GM18505 (cell line): ENCODE measurements around the gene CACNA1G.

Source experiments
- ATAC-seq: cut with Tn5 transposase; IDR thresholded peaks from one replicate; pipeline ENCODE4 v1.9.1; 2021; ENCODE audit not compliant: unreplicated experiment
- POLR2A ChIP-seq: IDR thresholded peaks from 4 replicates; pipeline ENCODE4 v1.6.1; 2011; ENCODE audit warnings: borderline replicate concordance; ENCODE audit not compliant: insufficient read depth, insufficient read length; ENCODE audit errors: extremely low read depth

Gene CACNA1G

DNA sequence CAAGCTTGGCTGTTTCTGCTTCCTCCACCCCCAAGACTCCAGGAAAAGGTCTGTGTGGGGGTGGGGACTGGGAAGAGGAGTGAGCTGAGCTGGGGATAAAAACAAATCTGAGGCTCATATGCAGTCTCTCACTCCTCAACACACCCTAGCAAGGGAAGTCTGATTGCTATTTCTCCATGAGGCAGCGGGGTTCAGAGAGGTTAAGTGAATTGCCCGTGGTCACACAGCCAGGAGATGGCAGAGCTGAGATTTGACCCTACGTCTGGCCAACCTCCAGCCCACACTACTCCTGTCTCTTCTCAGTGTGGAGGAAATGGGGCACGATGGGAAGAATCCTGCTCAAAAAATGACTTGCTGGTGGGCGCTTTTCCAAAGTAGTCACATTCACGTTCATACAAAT, 69.4 kb downstream of the CACNA1G start:
- no peak for TF ChIP-seq POLR2A
- no peak for ATAC-seq

DNA sequence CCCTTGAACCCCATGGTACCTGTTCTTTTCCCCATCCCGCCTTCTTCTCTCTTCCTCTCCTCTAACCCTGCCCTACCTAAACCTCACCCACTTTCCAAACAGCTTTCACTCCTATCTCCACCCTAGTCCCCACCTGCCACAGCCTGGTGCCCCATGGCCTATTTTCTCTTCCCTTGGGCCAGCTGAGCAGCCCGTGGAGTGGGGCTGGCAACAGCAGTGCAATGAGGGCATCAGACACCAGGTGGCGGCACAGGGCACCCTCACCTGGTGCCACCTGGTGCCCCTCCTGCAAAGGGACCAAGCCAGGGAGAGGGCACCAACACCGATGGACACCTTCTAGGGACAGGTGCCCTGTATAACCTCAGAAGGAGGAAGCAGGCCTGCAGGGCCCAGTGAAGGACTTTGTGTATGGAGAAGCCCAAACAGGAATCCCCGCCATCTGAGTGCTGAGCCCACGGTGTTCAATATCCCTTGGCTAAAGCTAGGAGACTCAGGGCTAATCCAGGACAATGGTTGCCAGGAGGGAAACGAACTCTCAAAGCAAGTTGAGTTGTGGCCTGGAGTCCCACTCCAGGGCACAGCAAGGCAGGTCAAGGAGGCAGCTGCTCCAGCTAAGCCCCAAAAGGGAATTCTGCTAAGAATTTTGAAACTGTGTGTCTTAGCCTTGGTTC, 70.1 kb downstream of the CACNA1G start:
- no peak for TF ChIP-seq POLR2A
- ATAC-seq: no peak

DNA sequence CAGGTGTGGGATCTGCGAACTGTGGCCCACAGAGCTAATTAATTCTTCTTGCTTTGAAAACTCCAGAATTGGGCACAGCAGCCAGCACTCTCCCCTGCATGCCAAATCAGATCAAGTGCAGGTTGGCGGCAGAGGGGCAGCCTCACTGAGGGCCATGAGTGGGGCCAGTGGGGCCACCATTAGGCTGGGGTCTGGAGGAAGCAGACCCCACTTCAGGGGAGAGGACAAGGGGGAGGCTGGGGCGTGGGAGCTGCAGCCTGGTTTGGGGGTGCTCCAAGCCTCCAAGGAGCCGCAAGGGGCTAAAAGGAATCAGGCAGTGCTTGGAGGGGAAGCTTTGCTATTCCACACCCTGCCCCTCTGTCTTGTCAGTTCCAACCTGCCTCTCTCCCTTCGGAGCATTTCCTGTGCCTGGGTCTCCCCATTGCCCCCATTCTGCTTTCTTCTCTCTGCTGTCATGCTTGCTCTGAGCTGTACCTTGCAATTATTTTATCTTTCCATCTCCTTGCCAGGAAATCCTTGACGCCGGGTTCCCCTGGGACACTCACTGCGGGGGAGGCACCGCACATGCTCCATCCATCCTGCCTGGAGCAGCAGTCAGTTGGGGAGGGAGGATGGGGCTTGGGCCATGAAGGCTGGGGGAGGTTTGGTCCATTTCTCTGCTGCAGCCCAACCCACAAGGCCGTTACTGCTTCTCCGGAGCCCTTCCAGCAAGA, 70.8 kb downstream of the CACNA1G start:
- no peak for ATAC-seq
- TF ChIP-seq POLR2A: no peak

DNA sequence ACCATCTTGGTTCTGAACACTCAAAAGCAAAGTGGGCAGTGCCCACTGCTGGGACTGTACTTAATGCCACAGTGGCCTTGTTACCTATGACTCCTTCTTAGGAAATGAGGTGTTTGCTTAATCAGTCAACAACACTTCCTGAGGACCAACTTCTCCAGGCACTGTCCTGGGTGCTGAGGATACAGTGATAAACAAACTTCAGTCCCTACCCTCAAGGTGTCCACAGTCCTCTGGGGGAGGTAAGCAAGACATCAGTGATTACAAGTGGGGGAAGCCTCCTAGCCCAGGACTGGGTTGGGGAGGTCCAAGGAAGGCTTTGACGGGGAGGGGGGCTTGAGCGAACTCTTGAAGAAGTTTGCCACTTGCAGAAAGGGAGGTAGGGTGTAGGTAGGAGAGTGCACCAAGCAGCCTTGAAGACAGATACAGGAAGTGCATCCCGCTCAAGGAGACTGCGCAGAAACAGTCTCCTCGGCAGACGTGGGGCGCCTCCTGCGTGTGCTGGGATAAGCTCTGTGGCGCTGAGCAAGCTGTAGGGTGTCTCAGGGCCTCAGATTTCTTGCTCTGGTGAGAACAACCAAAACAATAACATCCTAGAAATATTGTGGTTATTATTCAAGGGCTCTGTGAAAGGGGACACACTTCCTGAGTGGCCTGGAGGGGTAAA, 71.5 kb downstream of the CACNA1G start:
- TF ChIP-seq POLR2A: no peak
- ATAC-seq: no peak

DNA sequence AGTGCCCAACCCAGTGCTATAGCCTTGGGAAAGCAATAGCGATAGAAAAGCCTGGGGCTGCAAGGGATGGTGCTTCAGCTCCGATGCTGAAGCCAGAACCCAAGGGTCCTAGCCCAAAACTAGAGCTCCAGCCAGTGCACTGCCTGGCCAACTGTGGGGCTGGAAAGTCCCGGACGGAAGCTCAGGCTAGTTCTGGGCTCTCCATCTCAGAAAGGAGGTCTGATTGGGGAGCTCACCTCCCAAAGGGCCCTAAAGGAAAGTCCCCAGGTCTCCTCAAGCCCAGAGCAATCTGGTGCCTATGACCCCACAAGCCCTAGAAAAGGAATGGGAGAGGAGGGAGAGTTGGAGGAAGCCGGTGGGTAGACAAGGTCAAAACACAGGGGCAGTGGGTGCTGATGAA, 72.1 kb downstream of the CACNA1G start:
- ATAC-seq: no peak

DNA sequence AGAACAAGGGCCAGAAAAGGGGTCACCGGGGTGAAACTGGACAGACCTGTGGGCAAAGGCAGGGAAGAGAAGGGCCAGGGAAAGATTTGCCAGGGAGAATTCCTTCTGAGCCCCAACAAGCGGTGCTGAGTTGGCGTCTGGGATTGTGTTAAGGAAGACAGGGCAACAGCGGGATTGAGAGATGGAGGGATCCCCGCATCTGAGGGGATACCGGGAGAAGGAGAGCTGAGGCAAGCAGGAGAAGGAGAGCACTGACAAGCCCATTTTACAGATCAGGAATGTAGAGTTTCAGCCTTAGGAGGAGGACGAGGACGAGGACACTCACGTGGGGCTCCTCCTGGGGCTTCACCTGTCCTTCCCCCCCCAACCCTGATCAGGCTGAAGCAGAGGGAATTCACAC, 73.2 kb downstream of the CACNA1G start:
- TF ChIP-seq POLR2A: no peak
- no peak for ATAC-seq

More for the DNA sequence above, 72.1 kb downstream of the CACNA1G start:
- no peak for TF ChIP-seq POLR2A

DNA sequence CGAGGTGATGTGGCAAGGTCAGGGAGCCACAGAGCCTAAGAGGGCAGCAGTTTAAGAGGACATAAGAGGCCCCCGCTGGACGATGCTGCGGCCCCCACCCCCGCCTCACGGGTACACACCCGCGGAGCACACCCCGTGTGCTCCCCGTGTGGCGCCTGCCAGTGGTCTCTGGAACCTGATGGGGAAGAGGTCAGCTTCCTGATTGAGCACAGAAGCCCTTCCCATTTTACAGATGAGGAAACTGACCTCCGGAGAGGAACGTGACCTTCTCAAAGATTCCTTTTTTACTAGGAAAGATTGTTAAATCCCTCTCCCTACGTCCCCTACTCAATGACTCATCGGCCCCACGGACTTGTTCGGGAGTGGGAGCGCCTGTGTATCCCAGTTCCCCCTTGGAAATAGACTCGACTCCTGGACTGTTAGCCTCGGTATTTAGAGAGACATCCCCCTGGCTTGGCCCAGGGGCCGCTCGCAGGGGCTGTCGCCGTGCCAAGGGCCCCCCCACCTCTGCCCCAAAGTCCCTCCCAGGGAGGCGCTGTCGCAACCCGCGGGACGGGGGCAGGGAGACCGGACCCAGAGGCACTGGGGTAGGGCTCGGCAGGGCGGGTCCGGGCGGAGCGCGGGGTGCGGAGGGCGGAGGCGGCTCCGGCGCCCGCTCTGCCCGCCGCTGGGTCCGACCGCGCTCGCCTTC, 73.9 kb downstream of the CACNA1G start, which contains the start of gene ABCC3:
Gene ABCC3, plus strand, starts transcription at position 658 of the 691 bp plus-strand sequence. CDS start 56 bp downstream, outside the sequence.
- no peak for ATAC-seq
- no peak for TF ChIP-seq POLR2A

DNA sequence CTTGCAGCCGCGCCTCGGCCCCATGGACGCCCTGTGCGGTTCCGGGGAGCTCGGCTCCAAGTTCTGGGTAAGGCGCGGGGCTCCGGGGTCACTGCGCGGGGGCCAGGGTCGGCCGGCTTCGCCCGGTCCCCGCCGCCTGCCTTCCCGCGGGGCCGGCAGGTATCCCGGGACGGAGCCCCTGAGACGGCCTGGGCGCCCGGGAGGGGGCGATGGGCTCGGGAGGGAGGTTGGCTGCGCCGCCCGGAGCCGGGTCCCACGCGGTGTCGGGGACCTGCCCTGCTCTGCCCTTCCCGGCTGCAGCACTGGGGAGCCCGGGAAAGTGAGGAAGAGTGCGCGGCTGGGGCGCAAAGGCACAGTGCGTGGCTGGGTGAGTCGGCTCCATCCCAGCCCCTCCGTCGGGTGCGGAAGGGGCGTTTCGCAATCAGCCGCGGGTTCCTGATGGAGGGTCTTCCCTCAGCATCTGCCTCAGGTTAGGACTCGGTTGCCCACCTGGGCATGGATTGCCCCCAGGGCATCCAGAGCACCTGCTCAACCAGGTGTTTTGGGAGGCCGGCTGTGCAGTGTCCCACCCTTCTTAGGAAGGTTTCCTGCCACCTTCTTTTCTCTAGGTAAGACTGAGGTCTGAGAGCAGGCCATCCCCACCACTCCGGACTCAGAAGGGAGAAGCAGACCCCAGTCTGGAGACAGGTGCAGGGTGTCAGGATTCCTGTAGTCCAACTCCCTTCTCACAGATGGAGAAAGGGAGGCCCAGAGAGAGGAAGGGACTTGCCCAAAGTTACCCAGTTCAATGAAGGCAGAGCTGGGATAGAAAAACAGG, 74.6 kb downstream of the CACNA1G start:
- no peak for ATAC-seq
- no peak for TF ChIP-seq POLR2A

DNA sequence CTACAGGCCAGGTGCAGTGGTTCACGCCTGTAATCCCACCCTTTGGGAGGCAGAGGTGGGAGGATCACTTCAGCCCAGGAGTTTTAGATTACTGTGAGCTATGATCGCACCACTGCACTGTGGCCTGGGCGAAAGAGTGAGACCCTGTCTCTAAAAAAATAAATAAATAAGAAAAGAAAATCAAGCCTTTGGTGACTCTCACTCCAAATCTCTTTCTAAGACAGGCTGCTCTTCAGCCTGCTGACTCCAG, 75.1 kb downstream of the CACNA1G start:
- no peak for ATAC-seq

DNA sequence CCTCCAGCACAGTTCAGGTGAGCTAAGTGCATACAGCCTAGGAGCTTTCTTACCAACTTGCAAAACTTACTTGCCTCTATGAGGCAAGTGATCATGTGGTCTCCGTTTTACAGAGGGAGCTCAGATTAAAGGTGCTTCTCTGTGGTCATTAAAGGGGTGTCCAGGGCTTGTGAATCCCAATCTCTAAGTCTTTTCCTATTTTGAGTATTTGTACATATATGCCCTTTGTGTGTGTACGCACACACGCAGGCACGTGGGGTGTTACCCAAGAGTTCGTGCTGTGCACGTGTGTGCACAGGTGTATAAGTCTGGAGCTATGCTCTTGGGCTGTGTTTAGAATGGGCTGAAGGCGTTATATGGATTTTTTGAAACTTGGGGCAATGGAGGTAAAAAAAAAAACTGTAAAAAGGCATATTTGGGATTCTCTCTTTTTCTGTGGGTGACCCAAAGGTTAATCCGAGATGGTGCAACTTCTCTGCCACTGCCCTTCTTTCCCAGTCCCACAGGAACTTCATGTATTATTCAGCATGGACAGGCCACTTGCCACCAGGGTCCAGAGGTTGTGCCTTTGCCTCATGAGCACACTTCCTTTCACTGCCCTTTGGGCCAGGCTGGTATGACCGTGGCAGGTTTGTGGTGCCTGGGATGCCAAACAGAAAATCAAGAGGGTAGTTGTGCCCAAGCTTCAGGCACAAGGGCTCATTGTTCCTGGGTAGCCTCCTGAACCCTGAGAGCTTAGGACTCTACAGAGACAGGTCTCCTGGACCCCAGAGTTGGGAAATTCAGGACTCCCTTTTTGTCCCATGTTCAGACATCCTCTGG, 75.7 kb downstream of the CACNA1G start:
- no peak for ATAC-seq
- no peak for TF ChIP-seq POLR2A

More for the DNA sequence above, 75.1 kb downstream of the CACNA1G start:
- no peak for TF ChIP-seq POLR2A

DNA sequence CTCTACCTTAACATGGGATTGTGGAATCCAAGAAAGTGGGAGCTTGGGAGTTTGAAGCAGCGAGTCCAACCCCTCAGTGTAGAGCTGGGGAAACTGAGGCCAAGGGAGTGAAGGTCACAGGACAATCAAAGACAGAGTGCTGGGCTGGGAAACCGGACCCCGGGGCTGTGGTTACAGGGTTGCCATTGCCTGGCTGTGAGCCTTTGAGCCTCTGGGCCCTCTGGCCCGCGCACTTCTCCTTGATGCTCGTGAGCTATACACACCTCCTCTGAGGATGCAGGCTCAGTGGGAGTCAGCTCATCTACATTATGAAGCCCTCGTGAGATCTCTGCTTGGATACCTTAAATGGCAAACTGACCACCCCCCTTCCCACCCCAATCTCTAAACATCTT, 76.3 kb downstream of the CACNA1G start:
- TF ChIP-seq POLR2A: no peak
- no peak for ATAC-seq
